Lower lobe of right lung (tissue), 2 donors: Measurements from ENCODE around the gene ACP5. TPM values are rescaled to one million over a fixed set of nuclear protein-coding genes. Genes with fewer than 3 reads are reported as not detected.
A peak's percentile ranks its signal among the peaks of the same experiment; 100 is the strongest.

Source experiments
- ATAC-seq, 2 donors: fragments of 200-7000 bp; cut with Tn5 transposase; one replicate each; pipeline ENCODE4 v1.9.1; 2020 to 2022; ENCODE audit warnings: mild to moderate bottlenecking in 2 of 2, moderate library complexity in 2 of 2
- DNase-seq: peaks from one replicate; pipeline ENCODE4 v3.0.0-alpha.2; 2020
- H3K27ac ChIP-seq: fragments of 200-600 bp; one replicate; pipeline ENCODE4 v1.8.0; 2022
- H3K27me3 ChIP-seq: fragments of 200-600 bp; one replicate; pipeline ENCODE4 v1.8.0; 2022; ENCODE audit warnings: low read depth
- H3K36me3 ChIP-seq: fragments of 200-600 bp; one replicate; pipeline ENCODE4 v1.8.0; 2022; ENCODE audit warnings: mild to moderate bottlenecking
- H3K4me1 ChIP-seq: fragments of 200-600 bp; one replicate; pipeline ENCODE4 v1.8.0; 2022
- H3K4me3 ChIP-seq: fragments of 200-600 bp; one replicate; pipeline ENCODE4 v1.8.0; 2022; ENCODE audit warnings: mild to moderate bottlenecking
- H3K9me3 ChIP-seq: fragments of 200-600 bp; one replicate; pipeline ENCODE4 v1.8.0; 2022
- CTCF ChIP-seq: fragments of 200-600 bp; IDR thresholded peaks from one replicate; pipeline ENCODE4 v1.8.0; 2022; ENCODE audit warnings: antibody characterized with exemption, mild to moderate bottlenecking
- intact Hi-C: fragments of 100-400 bp; cut with DNase I; formaldehyde crosslinking; loops from one replicate; pipeline ENCODE4 v1.11.0; 2022
- total RNA-seq: library from RNA; stranded (reverse); fragmentation: NEBNext Ultra II Directional; extraction: Animal tissue kit (Norgen Biotek cat#: 25700); gene quantifications from one replicate; pipeline ENCODE4 v1.2.1, GENCODE V29; 2021
- donor health status: DM: no; HTN: yes; CAD: no; lungs with severe emphysema.

ACP5 gene
- total RNA-seq, 1 donor from 2014 or later = 650 TPM

DNA sequence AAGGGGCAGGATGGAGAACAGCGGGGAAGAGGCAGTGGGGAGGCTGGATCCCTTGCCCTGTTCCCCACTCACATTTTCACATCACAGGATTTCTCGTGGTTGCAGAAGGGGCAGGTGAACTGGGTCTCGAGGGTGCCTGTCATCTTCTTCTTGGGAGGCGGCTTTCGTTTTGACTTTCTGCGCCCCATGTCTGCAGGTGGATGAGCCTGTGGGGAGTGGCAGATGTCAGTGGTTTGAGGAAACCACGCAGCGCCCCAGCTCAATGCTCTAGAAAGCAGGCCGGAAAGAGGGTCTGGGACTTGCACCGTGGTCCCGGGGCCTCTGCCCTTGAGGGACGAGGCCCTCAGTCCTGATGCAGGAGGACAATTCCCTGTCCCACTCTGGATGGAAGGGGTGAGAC, 23.3 kb downstream of the ACP5 start:
- intact Hi-C loops = no loop called here
- ATAC-seq = no peak
- no peak for TF ChIP-seq CTCF
- Histone ChIP-seq H3K4me1 (peaks cover 19% of the 10 kb centered on the region), H3K4me3 (no peak overlapping the region), H3K27ac (no peak overlapping the region), H3K27me3 (no peaks in the 10 kb centered on the region), H3K36me3 (peaks cover 42% of the 10 kb centered on the region), H3K9me3 (no peaks in the 10 kb centered on the region)
- no peak for DNase-seq

- H3K36me3 ChIP-seq = peaks cover 42% of the 10 kb centered on the region
- intact Hi-C loops = no loop called here
- no peaks in the 10 kb centered on the region for H3K27me3 ChIP-seq
- H3K4me1 ChIP-seq = peaks cover 12% of the 10 kb centered on the region
- no peak for ATAC-seq
- H3K27ac ChIP-seq = no peak overlapping the region
- TF ChIP-seq CTCF = no peak
- DNase-seq = no peak
- H3K9me3 ChIP-seq = no peaks in the 10 kb centered on the region
- H3K4me3 ChIP-seq = no peak overlapping the region
These were observed 24.6 kb downstream of the ACP5 start for GRCh38 chr19:11552666-11553372.

DNA sequence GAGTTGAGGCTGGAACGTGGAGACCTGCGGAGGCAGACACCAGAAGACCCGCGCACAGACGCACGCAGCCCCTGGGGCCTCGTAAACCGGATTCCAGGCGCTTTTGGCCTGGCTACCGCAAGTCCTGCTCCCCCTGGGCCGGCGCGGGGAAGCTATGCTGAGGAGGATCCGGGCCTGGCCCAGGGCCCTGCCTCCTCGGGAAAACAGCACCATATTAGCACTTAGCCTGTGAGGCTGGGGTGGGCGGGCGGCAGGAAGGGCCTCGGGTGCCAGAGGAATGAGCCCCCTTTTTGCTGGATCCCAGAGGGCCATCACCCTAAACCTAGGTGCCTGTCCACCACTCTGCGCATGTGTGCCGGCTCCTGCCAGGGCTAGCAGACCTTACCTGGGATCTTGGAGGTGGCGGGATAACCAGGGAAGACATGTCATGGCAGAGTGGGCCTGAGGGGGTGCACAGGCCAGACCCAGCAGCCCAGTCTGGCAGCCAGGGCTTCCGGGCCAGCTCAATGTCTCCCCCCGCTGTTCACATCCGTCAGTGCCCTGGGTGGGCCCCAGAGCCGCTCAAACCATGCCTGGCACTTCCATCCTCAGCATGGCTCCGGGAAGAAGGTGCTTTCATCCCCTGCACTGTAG, 25.7 kb downstream of the ACP5 start:
- Histone ChIP-seq H3K36me3 (peaks cover 38% of the 10 kb centered on the region), H3K27ac (no peak overlapping the region)

DNA sequence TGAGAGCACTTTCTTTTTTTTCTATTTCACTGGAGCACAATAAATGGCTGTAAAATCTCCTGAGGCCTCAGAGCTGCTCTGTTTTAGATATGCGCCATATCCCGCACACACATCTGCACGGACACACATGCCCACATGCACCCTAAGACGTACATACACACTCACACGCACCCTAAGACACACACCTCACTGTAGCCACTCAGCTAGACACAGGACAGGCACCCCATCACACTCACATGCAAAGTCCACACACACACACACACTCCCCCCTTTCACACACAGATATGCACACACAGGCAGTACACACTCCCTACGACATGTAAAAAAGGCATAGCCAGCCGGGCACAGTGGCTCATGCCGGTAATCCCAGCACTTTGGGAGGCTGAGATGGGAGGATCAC, 27.2 kb downstream of the ACP5 start:
- no peak for TF ChIP-seq CTCF
- no peaks in the 10 kb centered on the region for H3K4me1 ChIP-seq
- H3K27ac ChIP-seq = no peak overlapping the region
- no peak for ATAC-seq
- no peak for DNase-seq
- H3K36me3 ChIP-seq = peaks cover 32% of the 10 kb centered on the region
- intact Hi-C loops = no loop called here
- H3K4me3 ChIP-seq = no peak overlapping the region
- H3K27me3 ChIP-seq = no peaks in the 10 kb centered on the region
- H3K9me3 ChIP-seq = no peaks in the 10 kb centered on the region

More for the DNA sequence above, 25.7 kb downstream of the ACP5 start:
- peak; percentile 23 for TF ChIP-seq CTCF
- DNase-seq = no peak
- intact Hi-C loops = no loop called here
- Histone ChIP-seq H3K9me3 (no peaks in the 10 kb centered on the region), H3K4me1 (peaks cover 3% of the 10 kb centered on the region), H3K27me3 (no peaks in the 10 kb centered on the region), H3K4me3 (no peak overlapping the region)
- ATAC-seq = peak; percentile 7 to 43

- H3K27ac ChIP-seq = no peak overlapping the region
- no peaks in the 10 kb centered on the region for H3K27me3 ChIP-seq
- intact Hi-C loops = no loop called here
- no peaks in the 10 kb centered on the region for H3K9me3 ChIP-seq
- peaks cover 24% of the 10 kb centered on the region for H3K36me3 ChIP-seq
- DNase-seq (no peak), ATAC-seq (no peak)
- H3K4me1 ChIP-seq = no peaks in the 10 kb centered on the region
- no peak for TF ChIP-seq CTCF
- no peak overlapping the region for H3K4me3 ChIP-seq
These were observed 28.0 kb downstream of the ACP5 start for GRCh38 chr19:11549386-11549953.
